Activated CD8-positive, alpha-beta T cell treated with anti-CD3 and anti-CD28 coated beads for 36 hours (primary cell): ENCODE measurements around the gene DCAKD. TPM values are rescaled to one million over a fixed set of nuclear protein-coding genes. Genes with fewer than 3 reads are reported as not detected.

Experiments
- ATAC-seq: fragments of 200-7000 bp; cut with Tn5 transposase; one replicate; pipeline ENCODE4 v1.10.0; 2021; ENCODE audit warnings: mild to moderate bottlenecking, moderate library complexity
- CTCF ChIA-PET: fragments of 350-600 bp; sonication (Branson Sonifier 250); formaldehyde crosslinking; loops from one replicate; lab custom pipeline; 2021; ENCODE audit warnings: antibody characterized with exemption; lab: Charles Lee
- POLR2A ChIA-PET: fragments of 350-600 bp; sonication (Branson Sonifier 250); formaldehyde crosslinking; loops from one replicate; lab custom pipeline; 2021; ENCODE audit warnings: antibody characterized with exemption; lab: Charles Lee
- DNase-seq: peaks from one replicate; pipeline ENCODE4 v3.0.0-alpha.2; 2020
- H3K27ac Mint-ChIP-seq: one replicate; pipeline ENCODE4 v1.8.0; 2021; ENCODE audit warnings: mild to moderate bottlenecking, mixed read lengths
- H3K27me3 Mint-ChIP-seq: one replicate; pipeline ENCODE4 v1.8.0; 2021; ENCODE audit warnings: mixed read lengths
- H3K36me3 Mint-ChIP-seq: one replicate; pipeline ENCODE4 v1.8.0; 2021; ENCODE audit warnings: low read depth, mixed read lengths
- H3K4me1 Mint-ChIP-seq: one replicate; pipeline ENCODE4 v1.8.0; 2021; ENCODE audit warnings: low read depth, mixed read lengths
- H3K4me3 Mint-ChIP-seq: one replicate; pipeline ENCODE4 v1.8.0; 2021; ENCODE audit warnings: mild to moderate bottlenecking, moderate library complexity, mixed read lengths
- H3K9me3 Mint-ChIP-seq: one replicate; pipeline ENCODE4 v1.8.0; 2021; ENCODE audit warnings: mixed read lengths
- CTCF ChIP-seq: fragments of 200-600 bp; IDR thresholded peaks from one replicate; pipeline ENCODE4 v1.8.0; 2022; ENCODE audit warnings: antibody characterized with exemption, mild to moderate bottlenecking
- intact Hi-C: fragments of 100-400 bp; cut with micrococcal nuclease; formaldehyde crosslinking; loops from one replicate; pipeline ENCODE4 v1.10.0; 2022
- total RNA-seq, 2 experiments: library from RNA; stranded (reverse); gene quantifications; one replicate each; pipeline ENCODE4 v1.2.3, GENCODE V29; 2021

DCAKD gene
- total RNA-seq, 2 experiments from 2014 or later: 34.3 to 35.8 TPM

GRCh38 chr17:45050481-45051059 lies 862 bp downstream of the DCAKD start:
- CTCF ChIA-PET: interaction anchor here (0.7 to 3.2 kb wide), 13 partner anchors 11 to 275 kb away, joined by 3 to 17 read pairs (median 5); partner anchors contain the start of genes ACBD4 and NMT1

GRCh38 chr17:45048795-45049563 lies 2.5 kb downstream of the DCAKD start:
- H3K27ac Mint-ChIP-seq: peak overlapping the region; percentile 64
- ATAC-seq (no peak), DNase-seq (no peak)
- H3K27me3 Mint-ChIP-seq: no peaks in the 10 kb centered on the region
- peak; percentile 36 for TF ChIP-seq CTCF
- H3K4me1 Mint-ChIP-seq: peaks cover 41% of the 10 kb centered on the region
- intact Hi-C loops: no loop called here
- POLR2A ChIA-PET: interaction anchor here (0.6 to 3.9 kb wide), 2 partner anchors 9 to 14 kb away, joined by 3 to 51 read pairs; partner anchors contain the start of gene NMT1
- CTCF ChIA-PET: interaction anchor here (0.9 to 3.2 kb wide), 11 partner anchors 9 to 184 kb away, joined by 3 to 17 read pairs (median 3); partner anchors contain the start of gene ACBD4
- peaks cover 27% of the 10 kb centered on the region for H3K36me3 Mint-ChIP-seq
- H3K4me3 Mint-ChIP-seq: peak overlapping the region; percentile 84
- H3K9me3 Mint-ChIP-seq: no peaks in the 10 kb centered on the region

More at GRCh38 chr17:45050481-45051059, 862 bp downstream of the DCAKD start:
- intact Hi-C loops: no loop called here
- ATAC-seq (peak; percentile 15), DNase-seq (peak; percentile 70)
- TF ChIP-seq CTCF: no peak
- Mint-ChIP-seq H3K27me3 (no peaks in the 10 kb centered on the region), H3K36me3 (peaks cover 30% of the 10 kb centered on the region), H3K9me3 (no peaks in the 10 kb centered on the region), H3K4me3 (peak overlapping the region; percentile 84), H3K27ac (peak overlapping the region; percentile 96), H3K4me1 (peaks cover 43% of the 10 kb centered on the region)
- POLR2A ChIA-PET: interaction anchor here (0.7 to 3.9 kb wide), 12 partner anchors 12 to 147 kb away, joined by 3 to 51 read pairs (median 3); partner anchors contain the start of genes HEXIM1 and NMT1

GRCh38 chr17:45046537-45047125 lies 4.8 kb downstream of the DCAKD start:
- Mint-ChIP-seq H3K4me1 (peaks cover 55% of the 10 kb centered on the region), H3K27ac (peak overlapping the region; percentile 55), H3K9me3 (no peaks in the 10 kb centered on the region), H3K4me3 (no peak overlapping the region), H3K36me3 (peaks cover 29% of the 10 kb centered on the region), H3K27me3 (no peaks in the 10 kb centered on the region)
- intact Hi-C loops: no loop called here
- DNase-seq: peak; percentile 53
- POLR2A ChIA-PET: interaction anchor here (0.6 to 1.1 kb wide), 2 partner anchors 102 to 1249 kb away, joined by 3 to 4 read pairs; partner anchors contain the start of gene HEXIM1
- TF ChIP-seq CTCF: no peak
- ATAC-seq: no peak
- CTCF ChIA-PET: interaction anchor here (0.6 to 3.0 kb wide), 3 partner anchors 25 to 126 kb away, joined by 3 to 15 read pairs (median 4); no protein-coding TSS in a partner anchor

- ATAC-seq (no peak), DNase-seq (no peak)
- TF ChIP-seq CTCF: no peak
- peak overlapping the region; percentile 63 for H3K27ac Mint-ChIP-seq
- CTCF ChIA-PET: interaction anchor here (1.6 kb wide), 1 partner anchor 124 kb away, joined by 4 read pairs; no protein-coding TSS in a partner anchor
- H3K4me1 Mint-ChIP-seq: peaks cover 39% of the 10 kb centered on the region
- peaks cover 17% of the 10 kb centered on the region for H3K36me3 Mint-ChIP-seq
- no peaks in the 10 kb centered on the region for H3K27me3 Mint-ChIP-seq
- intact Hi-C loops: no loop called here
- POLR2A ChIA-PET: no interaction called here
- H3K4me3 Mint-ChIP-seq: no peak overlapping the region
- no peaks in the 10 kb centered on the region for H3K9me3 Mint-ChIP-seq
These were observed 7.5 kb downstream of the DCAKD start for GRCh38 chr17:45043813-45044540.
